GM12872 (cell line): ENCODE data around the gene SIAH2.

Experiments used
- TF ChIP-seq, protein P1 (sequence below): IDR thresholded peaks from 3 replicates; pipeline ENCODE4 v1.5.1; 2011; ENCODE audit warnings: low read depth, mild to moderate bottlenecking, low read length, moderate library complexity; ENCODE audit not compliant: insufficient read depth

SIAH2 gene

DNA sequence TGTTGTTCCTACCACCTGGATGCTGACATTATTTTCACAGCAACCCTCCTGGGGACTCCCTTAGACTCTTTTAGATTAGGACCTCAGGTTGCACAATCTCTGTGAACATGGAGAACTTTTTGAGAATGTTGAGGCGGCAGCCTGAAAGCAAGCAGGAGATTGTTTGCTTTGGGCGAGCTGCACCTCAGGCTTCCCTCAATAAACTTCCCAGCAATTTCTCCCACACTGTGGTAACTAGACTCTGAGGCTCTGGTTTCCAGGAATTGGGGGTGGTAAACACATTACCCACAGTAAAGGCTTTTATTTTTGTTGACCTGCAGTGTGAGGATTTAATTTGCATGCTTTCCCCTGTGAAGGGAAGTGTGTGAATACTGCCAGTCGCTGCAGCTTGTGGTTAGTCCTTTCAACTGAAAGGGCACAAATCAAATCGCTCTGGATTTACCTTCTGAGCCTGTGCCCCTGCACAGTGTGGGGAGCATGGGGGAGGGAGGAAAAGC lies 35.2 kb upstream of the SIAH2 start:
- TF ChIP-seq, protein P1, sequence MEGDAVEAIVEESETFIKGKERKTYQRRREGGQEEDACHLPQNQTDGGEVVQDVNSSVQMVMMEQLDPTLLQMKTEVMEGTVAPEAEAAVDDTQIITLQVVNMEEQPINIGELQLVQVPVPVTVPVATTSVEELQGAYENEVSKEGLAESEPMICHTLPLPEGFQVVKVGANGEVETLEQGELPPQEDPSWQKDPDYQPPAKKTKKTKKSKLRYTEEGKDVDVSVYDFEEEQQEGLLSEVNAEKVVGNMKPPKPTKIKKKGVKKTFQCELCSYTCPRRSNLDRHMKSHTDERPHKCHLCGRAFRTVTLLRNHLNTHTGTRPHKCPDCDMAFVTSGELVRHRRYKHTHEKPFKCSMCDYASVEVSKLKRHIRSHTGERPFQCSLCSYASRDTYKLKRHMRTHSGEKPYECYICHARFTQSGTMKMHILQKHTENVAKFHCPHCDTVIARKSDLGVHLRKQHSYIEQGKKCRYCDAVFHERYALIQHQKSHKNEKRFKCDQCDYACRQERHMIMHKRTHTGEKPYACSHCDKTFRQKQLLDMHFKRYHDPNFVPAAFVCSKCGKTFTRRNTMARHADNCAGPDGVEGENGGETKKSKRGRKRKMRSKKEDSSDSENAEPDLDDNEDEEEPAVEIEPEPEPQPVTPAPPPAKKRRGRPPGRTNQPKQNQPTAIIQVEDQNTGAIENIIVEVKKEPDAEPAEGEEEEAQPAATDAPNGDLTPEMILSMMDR: no peak

DNA sequence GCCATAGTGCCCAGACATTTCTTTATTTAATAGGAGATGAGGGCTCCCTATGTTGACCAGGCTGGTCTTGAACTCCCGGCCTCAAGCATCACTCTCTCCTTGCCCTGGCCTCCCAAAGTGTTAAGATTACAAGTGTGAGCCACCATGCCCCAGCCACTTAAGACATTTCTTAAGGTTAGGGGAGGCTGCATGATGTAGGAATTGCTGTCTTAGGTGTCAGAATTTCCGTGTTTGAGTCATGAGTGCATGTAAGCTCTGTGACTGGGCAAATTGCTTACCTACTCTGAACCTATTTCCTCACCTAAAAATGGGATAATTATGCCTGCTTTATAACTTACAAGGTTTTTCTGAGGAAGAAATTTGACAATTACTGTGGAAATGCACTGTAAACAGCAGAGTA lies 34.2 kb upstream of the SIAH2 start:
- TF ChIP-seq, protein P1: no peak

DNA sequence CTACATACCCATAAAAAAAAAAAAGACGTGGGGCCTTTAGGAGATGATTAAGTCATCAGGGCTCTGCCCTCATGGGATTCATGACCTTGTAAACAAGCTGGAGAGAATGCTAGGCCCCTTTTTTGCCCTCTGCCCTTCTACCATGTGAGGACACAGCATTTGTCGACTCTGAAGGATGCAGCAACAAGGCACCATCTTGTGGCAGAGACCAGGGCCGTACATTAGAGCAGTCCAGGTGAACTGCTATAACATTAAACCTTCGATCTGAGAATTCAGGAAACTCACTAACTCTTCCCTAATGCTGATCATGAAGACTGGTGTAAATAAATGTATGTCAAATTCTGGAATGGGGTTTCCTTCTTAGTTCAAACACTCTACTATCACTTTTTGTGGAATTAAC lies 30.7 kb upstream of the SIAH2 start:
- TF ChIP-seq, protein P1: no peak

DNA sequence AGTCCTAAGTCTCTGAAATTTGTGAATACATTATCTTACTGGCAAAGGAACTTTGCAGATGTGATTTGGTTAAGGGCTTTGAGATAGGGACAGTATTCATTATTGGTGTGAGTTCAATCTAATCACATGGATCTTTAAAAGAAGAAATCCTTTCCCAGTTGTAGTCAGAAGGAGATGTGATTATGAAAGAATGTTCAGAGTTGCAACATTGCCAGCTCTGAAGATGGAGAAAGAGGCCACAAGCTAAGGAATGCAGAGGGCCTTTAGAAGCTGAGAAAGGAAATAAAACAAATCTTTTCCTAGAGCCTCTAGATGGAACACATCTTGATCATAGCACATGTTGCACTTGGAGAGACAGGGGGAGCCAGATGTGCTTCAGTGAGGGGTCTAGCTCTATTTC lies 27.7 kb upstream of the SIAH2 start:
- TF ChIP-seq, protein P1: no peak

DNA sequence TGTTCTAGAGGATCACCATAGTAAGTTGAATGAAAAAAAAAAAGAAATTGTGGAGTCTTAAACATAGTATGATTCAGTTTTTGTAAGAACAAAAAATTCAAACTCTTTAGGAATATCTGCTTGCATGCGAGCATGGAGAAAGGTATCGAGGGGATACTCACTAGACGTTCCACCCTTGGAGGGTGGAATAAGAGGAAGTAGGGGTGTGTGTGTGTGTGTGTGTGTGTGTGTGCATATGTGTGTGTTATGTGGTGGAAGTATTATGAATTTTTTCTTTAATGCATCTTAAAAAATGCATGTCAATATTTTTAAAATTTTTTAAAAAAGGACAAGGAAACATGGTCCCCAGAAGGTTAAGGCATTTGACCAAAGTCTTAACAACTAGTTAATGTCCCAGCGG lies 26.5 kb upstream of the SIAH2 start:
- TF ChIP-seq, protein P1: no peak

DNA sequence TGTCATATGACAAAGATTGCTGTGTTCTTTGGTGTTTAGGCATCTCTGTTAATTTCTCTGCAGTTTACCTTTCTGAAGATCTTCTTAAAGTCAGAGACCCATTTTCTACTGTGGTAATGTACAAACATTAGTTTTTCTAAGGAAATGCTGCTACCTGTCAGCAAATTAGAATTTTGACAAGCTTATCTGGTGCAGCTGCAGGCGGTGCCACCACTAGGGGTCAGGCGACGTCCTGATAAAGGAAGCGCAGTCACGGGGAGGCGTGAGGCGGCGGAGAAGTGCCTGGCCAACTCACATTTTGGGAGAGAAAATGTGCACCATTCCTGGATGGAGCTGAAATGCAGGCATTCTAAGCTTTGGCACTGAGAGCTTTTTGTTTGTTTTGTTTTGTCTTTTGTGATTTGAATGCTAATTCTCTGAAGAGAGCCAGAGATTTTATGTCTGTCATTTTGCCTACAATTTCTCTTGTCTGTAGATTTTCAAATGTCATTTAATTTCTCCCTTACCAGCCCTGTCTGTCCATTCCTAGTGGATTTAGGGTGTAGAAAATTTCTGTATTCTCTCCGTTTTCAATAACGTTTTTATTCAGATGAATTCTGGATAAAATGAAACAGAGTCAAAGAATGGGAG lies 24.9 kb upstream of the SIAH2 start:
- TF ChIP-seq, protein P1: peak; percentile 93

DNA sequence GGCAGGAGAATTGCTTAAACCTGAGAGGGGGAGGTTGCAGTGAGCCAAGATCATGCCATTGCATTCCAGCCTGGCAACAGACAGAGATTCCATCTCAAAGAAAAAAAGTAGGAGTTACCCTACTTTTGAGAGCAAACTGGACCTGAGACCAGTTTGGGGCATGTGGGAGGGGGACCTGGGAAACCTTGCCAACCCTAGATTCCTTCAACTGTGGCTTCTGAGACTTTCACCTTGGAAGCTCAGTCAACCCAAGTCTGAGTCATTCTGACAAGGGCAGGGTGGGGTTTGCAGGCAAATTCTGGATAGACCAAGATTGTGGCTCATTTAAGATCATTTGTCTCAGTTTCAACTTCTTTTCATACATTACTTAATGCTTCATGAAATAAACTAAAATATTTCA lies 23.8 kb upstream of the SIAH2 start:
- TF ChIP-seq, protein P1: no peak
